ENCODE measurements around the gene WFIKKN2.

WFIKKN2 gene

DNA sequence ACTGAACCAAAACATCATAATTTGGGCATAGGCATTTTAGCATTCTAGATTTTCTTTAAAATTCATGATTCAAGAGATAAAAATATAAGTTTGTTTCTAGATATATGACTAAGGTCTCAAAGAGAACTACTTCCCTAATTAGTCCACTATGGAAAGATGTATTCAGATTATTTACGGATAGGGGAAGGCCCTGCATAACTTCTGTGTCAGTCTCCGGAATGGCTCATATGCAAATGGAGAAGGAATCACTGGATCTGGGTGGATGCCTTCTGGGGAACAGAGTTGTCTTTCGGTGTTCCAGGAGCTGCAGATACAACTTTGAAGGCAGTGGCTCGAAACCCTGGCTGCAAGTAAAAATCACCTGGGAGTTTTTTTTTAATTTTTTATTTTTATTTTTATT, 17.1 kb upstream of the WFIKKN2 start:
- TF ChIP-seq, protein P1, sequence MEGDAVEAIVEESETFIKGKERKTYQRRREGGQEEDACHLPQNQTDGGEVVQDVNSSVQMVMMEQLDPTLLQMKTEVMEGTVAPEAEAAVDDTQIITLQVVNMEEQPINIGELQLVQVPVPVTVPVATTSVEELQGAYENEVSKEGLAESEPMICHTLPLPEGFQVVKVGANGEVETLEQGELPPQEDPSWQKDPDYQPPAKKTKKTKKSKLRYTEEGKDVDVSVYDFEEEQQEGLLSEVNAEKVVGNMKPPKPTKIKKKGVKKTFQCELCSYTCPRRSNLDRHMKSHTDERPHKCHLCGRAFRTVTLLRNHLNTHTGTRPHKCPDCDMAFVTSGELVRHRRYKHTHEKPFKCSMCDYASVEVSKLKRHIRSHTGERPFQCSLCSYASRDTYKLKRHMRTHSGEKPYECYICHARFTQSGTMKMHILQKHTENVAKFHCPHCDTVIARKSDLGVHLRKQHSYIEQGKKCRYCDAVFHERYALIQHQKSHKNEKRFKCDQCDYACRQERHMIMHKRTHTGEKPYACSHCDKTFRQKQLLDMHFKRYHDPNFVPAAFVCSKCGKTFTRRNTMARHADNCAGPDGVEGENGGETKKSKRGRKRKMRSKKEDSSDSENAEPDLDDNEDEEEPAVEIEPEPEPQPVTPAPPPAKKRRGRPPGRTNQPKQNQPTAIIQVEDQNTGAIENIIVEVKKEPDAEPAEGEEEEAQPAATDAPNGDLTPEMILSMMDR (IDR thresholded peaks at IDR 0.05; ENCODE audit: borderline replicate concordance, control extremely low read depth, extremely low read depth, insufficient read depth, missing control alignments) = no peak
- in situ Hi-C loops (cut with MboI; ENCODE audit: low sequenced_read_pairs, unreplicated experiment) = no loop called here
- DNase-seq (ENCODE audit: low spot score) = no peak

DNA sequence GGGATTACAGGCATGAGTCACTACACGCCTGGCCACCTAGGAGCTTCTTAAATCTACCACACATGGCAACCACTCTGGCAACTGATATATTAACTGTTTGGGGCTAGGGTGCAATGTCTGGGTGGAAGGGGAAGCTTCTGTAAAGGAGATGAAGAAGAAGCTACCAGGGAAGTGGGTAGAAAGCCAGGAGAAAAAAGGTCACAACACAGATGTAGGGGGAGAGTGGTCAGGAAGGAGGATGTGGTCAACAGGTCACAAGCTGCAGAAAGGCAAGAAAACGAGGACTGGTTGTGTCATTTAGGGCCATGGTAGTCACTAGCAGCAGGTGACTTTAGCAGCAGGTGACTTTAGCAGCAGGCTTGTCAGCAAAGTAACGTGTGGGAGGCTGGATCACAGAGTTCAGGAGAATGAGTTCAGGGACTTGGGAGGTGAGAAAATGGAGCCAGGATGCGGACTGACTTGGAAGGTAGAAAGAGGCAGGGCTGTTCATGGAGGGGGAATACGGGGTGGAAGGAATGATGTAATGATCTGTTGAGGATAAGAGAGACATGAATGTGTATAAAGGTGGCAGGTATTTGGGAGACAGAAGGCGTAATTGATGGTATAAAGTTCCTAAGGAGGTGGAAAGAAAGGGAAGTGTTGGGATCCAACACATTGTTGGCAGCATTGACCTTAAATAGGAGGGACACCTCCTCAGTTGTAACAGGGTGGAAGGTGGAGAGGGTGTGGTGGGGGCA, 16.3 kb upstream of the WFIKKN2 start:
- in situ Hi-C loops (cut with MboI; ENCODE audit: low sequenced_read_pairs, unreplicated experiment) = no loop called here
- TF ChIP-seq, protein P1 (IDR thresholded peaks at IDR 0.05; ENCODE audit: borderline replicate concordance, control extremely low read depth, extremely low read depth, insufficient read depth, missing control alignments) = no peak
- DNase-seq (ENCODE audit: low spot score) = no peak

DNA sequence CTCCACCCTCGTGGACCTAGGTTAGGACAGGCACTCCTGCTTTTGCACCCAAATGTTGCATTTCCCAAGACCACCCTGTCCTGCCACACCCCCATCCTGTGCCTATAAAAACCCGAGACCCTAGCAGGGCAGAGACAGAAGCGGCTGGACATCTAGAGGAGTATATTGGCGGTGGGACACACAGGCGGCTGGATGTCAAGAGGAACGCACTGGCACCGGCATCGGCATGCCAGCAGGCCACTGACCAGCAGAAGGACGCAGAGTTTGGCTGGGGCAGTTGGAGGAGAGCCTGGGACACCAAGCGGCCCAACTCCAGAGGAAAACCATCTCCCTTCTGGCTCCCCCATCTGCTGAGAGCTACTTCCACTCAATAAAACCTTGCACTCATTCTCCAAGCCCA, 14.7 kb upstream of the WFIKKN2 start:
- TF ChIP-seq, protein P1 (IDR thresholded peaks at IDR 0.05; ENCODE audit: borderline replicate concordance, control extremely low read depth, extremely low read depth, insufficient read depth, missing control alignments) = no peak
- DNase-seq (ENCODE audit: low spot score) = no peak
- in situ Hi-C loops (cut with MboI; ENCODE audit: low sequenced_read_pairs, unreplicated experiment) = no loop called here

DNA sequence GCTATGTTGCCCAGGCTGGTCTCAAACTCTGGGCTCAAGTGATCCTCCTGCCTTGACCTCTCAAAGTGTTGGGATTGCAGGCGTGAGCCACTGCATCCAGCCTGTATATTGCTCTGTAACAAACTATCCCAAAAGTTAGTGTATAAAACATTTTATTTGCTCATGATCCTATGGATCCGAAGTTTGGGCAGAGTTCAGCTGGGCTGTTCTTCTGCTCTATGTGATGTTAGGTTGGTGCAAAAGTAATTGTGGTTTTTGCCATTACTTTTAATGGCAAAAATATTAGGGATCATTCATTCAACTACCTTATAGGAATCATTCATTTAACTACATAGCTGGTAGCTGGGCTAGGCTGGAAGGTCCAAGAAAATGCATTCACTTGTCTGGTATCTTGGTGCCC, 12.8 kb upstream of the WFIKKN2 start:
- no peak for DNase-seq (ENCODE audit: low spot score)
- TF ChIP-seq, protein P1 (IDR thresholded peaks at IDR 0.05; ENCODE audit: borderline replicate concordance, control extremely low read depth, extremely low read depth, insufficient read depth, missing control alignments) = no peak
- in situ Hi-C loops (cut with MboI; ENCODE audit: low sequenced_read_pairs, unreplicated experiment) = no loop called here

DNA sequence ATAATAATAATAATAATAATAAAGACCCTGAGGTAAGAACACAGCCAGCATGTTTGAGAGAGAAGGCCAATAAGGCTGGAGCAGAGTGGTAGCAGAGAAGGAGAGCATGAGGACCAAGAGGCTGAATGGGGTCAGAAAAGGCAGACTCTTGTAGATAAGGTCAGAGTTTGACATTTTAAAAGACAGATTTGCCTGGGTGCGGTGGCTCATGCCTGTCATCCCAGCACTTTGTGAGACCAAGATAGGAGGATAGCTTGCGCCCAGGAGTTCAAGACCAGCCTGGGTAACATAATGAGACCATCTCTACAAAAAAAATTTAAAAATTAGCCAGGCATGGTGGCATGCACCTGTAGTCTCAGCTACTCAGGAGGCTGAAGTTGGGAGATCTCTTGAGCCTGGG, 11.0 kb upstream of the WFIKKN2 start:
- in situ Hi-C loops (cut with MboI; ENCODE audit: low sequenced_read_pairs, unreplicated experiment) = no loop called here
- TF ChIP-seq, protein P1 (IDR thresholded peaks at IDR 0.05; ENCODE audit: borderline replicate concordance, control extremely low read depth, extremely low read depth, insufficient read depth, missing control alignments) = no peak
- no peak for DNase-seq (ENCODE audit: low spot score)

DNA sequence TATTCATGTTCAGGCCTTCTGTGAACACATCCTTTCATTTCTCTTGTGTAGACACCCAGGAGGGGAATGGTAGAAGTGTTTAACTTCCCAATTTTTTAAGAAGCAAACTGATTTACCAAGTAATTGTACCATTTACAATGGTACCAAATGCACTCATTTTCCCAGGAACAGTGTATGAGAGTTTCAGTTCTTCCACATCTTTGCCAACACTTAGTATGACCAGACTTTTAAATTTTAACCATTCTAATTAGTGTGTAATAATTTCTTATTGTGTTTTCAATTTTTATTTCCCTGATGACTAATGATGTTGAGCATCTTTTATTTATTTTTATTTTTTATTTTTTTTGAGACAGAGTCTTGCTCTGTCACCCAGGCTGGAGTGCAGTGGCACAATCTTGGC, 10.2 kb upstream of the WFIKKN2 start:
- in situ Hi-C loops (cut with MboI; ENCODE audit: low sequenced_read_pairs, unreplicated experiment) = no loop called here
- TF ChIP-seq, protein P1 (IDR thresholded peaks at IDR 0.05; ENCODE audit: borderline replicate concordance, control extremely low read depth, extremely low read depth, insufficient read depth, missing control alignments) = no peak
- no peak for DNase-seq (ENCODE audit: low spot score)

Data from GM13976 (cell line).